HepG2 (cell line): ENCODE data around the gene TSPAN8. TPM values are rescaled to one million over a fixed set of nuclear protein-coding genes. Genes with fewer than 3 reads are reported as not detected.

Source experiments
- AHR ChIP-seq: IDR thresholded peaks from 2 replicates; pipeline ENCODE4 v1.6.1; 2018; ENCODE audit warnings: missing genetic modification reagents, missing compliant biosample characterization
- CENPT ChIP-seq: sonication (generic); formaldehyde crosslinking; IDR thresholded peaks from 2 replicates; pipeline ENCODE4 v1.8.0; 2022; ENCODE audit warnings: low read depth, mild to moderate bottlenecking, moderate library complexity, missing genetic modification reagents
- CENPX ChIP-seq: sonication (generic); formaldehyde crosslinking; IDR thresholded peaks from 2 replicates; pipeline ENCODE4 v1.9.0; 2021; ENCODE audit warnings: mild to moderate bottlenecking, missing genetic modification reagents, moderate library complexity
- FOXA1 ChIP-seq, 2 experiments: fragments of 450-650 bp in 1 of 2; sonication (generic) in 1 of 2; formaldehyde crosslinking in 1 of 2; IDR thresholded peaks; 2 replicates each; pipeline versions ENCODE4 v1.4.0 to v1.6.1; 2016 to 2020; ENCODE audit warnings: missing genetic modification reagents in 1 of 2
- FOXM1 ChIP-seq: sonication (generic); formaldehyde crosslinking; IDR thresholded peaks from 2 replicates; pipeline ENCODE4 v1.5.0; 2020; ENCODE audit warnings: missing genetic modification reagents
- LRRFIP1 ChIP-seq: sonication (generic); formaldehyde crosslinking; conservative IDR thresholded peaks from 2 replicates; pipeline ENCODE4 v1.4.0; 2020; ENCODE audit warnings: missing genetic modification reagents
- MED1 ChIP-seq: sonication (generic); formaldehyde crosslinking; IDR thresholded peaks from 2 replicates; pipeline ENCODE4 v1.4.0; 2020; ENCODE audit warnings: missing genetic modification reagents
- NR2C2 ChIP-seq: sonication (generic); formaldehyde crosslinking; IDR thresholded peaks from 2 replicates; pipeline ENCODE4 v1.4.0; 2020; ENCODE audit warnings: missing genetic modification reagents, mild to moderate bottlenecking, moderate library complexity, borderline replicate concordance
- PATZ1 ChIP-seq: sonication (generic); formaldehyde crosslinking; IDR thresholded peaks from 2 replicates; pipeline ENCODE4 v1.4.0; 2020; ENCODE audit warnings: missing genetic modification reagents
- REST ChIP-seq, 2 experiments: IDR thresholded peaks; 2 replicates each; pipeline ENCODE4 v1.6.1; 2011 to 2012; ENCODE audit warnings: low read length in 2 of 2, borderline replicate concordance in 1 of 2, low read depth in 1 of 2, mild to moderate bottlenecking in 1 of 2, moderate library complexity in 1 of 2
- SKI ChIP-seq: fragments of 450-650 bp; IDR thresholded peaks from one replicate; pipeline ENCODE4 v1.6.1; 2018; ENCODE audit warnings: mild to moderate bottlenecking; ENCODE audit not compliant: partially characterized antibody
- SNRNP70 ChIP-seq: fragments of 200-400 bp; formaldehyde crosslinking; IDR thresholded peaks from 2 replicates; pipeline ENCODE4 v1.6.1; 2017; ENCODE audit warnings: mild to moderate bottlenecking, low read depth, low read length, moderate library complexity
- SOX6 ChIP-seq, 2 experiments: fragments of 450-650 bp in 1 of 2; sonication (generic) in 1 of 2; formaldehyde crosslinking in 1 of 2; IDR thresholded peaks; 2 replicates each; pipeline versions ENCODE4 v1.4.0 to v1.6.1; 2017 to 2020; ENCODE audit warnings: antibody characterized with exemption in 1 of 2, mild to moderate bottlenecking in 1 of 2, missing genetic modification reagents in 1 of 2
- WIZ ChIP-seq: sonication (generic); formaldehyde crosslinking; IDR thresholded peaks from 2 replicates; pipeline ENCODE4 v1.5.1; 2020; ENCODE audit warnings: mild to moderate bottlenecking, missing genetic modification reagents
- ZNF710 ChIP-seq: sonication (generic); formaldehyde crosslinking; IDR thresholded peaks from 2 replicates; pipeline ENCODE4 v1.5.0; 2020; ENCODE audit warnings: mild to moderate bottlenecking, missing genetic modification reagents, borderline replicate concordance
- ZNF775 ChIP-seq: sonication (generic); formaldehyde crosslinking; IDR thresholded peaks from 2 replicates; pipeline ENCODE4 v1.4.0; 2020; ENCODE audit warnings: missing genetic modification reagents, mild to moderate bottlenecking, moderate library complexity, borderline replicate concordance
- ZSCAN21 ChIP-seq: sonication (generic); formaldehyde crosslinking; IDR thresholded peaks from 2 replicates; pipeline ENCODE4 v1.8.0; 2022; ENCODE audit warnings: mild to moderate bottlenecking, missing genetic modification reagents, moderate library complexity, borderline replicate concordance
- polyA plus RNA-seq, 8 experiments: library from polyadenylated mRNA; depleted of rRNA in 3 of 8; stranded (reverse) in 7 of 8; unstranded in 1 of 8; fragments of >200 nt; fragmentation: Illumina TruSeq in 4 of 8; extraction: Trizol in 4 of 8; gene quantifications; 2 replicates each; pipeline versions ENCODE4 v1.2.1 to v1.2.3, GENCODE V29; 2011 to 2016; ENCODE audit warnings: low read depth in 4 of 8, missing spikeins in 1 of 8, mixed read lengths in 1 of 8; ENCODE audit not compliant: insufficient read depth in 1 of 8
- total RNA-seq, 5 experiments: library from RNA; depleted of rRNA; stranded (reverse); fragments of >200 nt; fragmentation: Illumina TruSeq; extraction: Trizol; gene quantifications; 2 replicates each; pipeline ENCODE4 v1.2.3, GENCODE V29; 2016; ENCODE audit warnings: low read depth in 1 of 5

TSPAN8 gene
- total and polyA plus RNA-seq, 2 of the 13 experiments (the other 11 are each of a cell fraction or from before 2014, with no cell fraction given) = 3.4 to 3.9 TPM

GRCh38 chr12:71162832-71163763 is 5.3 kb upstream of the TSPAN8 start (continued):
- TF ChIP-seq REST (IDR thresholded peaks at IDR 0.05; ENCODE audit: borderline replicate concordance in 1 of 2, low read depth in 1 of 2, low read length in 2 of 2) = peak in 1 of 2 experiments; percentile 37; a peak in 1 of 4 replicates
- TF ChIP-seq SNRNP70 = no peak
- no peak for TF ChIP-seq WIZ
- TF ChIP-seq FOXA1 (IDR thresholded peaks at IDR 0.05) = peak; percentile 85
- TF ChIP-seq FOXA1 (CRISPR knock-in tag; IDR thresholded peaks at IDR 0.05) = peak; percentile 82
- TF ChIP-seq CENPX (CRISPR knock-in tag) = no peak
- peak; percentile 83 for TF ChIP-seq MED1 (CRISPR knock-in tag)
- TF ChIP-seq SOX6 (IDR thresholded peaks at IDR 0.05) = no peak
- peak; percentile 96 for TF ChIP-seq SOX6 (CRISPR knock-in tag; IDR thresholded peaks at IDR 0.05)
- no peak for TF ChIP-seq LRRFIP1 (CRISPR knock-in tag)
- no peak for TF ChIP-seq FOXM1 (CRISPR knock-in tag)
- peak; percentile 98 for TF ChIP-seq ZNF775 (CRISPR knock-in tag)
- TF ChIP-seq NR2C2 (CRISPR knock-in tag) = 0 out of 2 replicates have a peak, but pooled peaks have one; percentile 47
- no peak for TF ChIP-seq AHR (CRISPR knock-in tag)
- TF ChIP-seq PATZ1 = no peak
- TF ChIP-seq SKI = peak; percentile 34
- TF ChIP-seq CENPT = no peak
- peak; percentile 77; the same call in 1 of the 2 replicates for TF ChIP-seq ZNF710 (CRISPR knock-in tag)
- TF ChIP-seq ZSCAN21 (CRISPR knock-in tag) = no peak
